Hematopoietic multipotent progenitor cell treated with erythropoietin and hydrocortisone succinate and interleukin-3 and kit ligand, for 15 days (in vitro differentiated cells): Measurements from ENCODE around the gene NOTCH1.

Experiments
- DNase-seq: peaks from one replicate; pipeline ENCODE4 v3.0.0-alpha.2; 2015; ENCODE audit warnings: low spot score

Gene NOTCH1

DNA sequence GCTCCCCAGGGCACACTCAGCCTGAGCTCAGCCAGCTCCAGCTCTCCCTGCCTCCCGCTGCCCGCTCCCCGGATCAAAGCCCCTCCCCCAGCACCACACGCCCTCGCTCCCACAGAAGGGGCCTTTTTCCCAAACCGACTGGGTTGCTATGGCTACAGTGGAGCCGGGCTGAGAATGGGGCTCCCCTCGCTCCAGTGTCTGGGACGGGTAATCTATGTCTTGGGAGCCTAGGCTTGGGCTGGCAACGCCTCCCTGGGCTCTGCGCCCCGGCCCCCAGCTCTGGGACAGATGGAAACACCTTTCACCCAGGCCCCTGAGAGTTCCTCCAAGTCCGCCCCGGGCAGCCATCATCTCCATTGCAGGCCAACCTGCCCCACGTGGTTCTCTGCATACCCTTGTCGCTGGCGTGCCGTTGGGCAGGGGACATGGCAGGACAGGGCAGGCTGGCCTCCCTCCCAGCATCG is 29.6 kb downstream of the NOTCH1 start:
- no peak for DNase-seq

DNA sequence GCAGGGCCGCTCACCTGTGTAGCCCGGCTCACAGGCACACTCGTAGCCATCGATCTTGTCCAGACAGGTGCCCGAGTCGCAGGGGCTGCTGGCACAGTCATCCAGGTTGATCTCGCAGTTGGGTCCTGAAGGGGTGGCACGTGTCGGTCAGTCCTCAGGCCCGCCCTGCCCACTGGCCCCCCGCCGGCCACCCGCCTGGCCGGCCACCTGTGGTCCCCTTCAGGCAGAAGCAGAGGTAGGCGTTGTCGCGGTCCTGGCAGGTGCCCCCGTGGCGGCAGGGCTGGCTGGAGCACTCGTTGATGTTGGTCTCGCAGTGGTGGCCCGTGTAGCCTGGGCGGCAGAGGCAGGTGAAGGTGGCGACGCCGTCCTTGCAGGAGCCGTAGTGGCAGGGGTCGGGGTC is 30.6 kb downstream of the NOTCH1 start:
- DNase-seq: no peak

DNA sequence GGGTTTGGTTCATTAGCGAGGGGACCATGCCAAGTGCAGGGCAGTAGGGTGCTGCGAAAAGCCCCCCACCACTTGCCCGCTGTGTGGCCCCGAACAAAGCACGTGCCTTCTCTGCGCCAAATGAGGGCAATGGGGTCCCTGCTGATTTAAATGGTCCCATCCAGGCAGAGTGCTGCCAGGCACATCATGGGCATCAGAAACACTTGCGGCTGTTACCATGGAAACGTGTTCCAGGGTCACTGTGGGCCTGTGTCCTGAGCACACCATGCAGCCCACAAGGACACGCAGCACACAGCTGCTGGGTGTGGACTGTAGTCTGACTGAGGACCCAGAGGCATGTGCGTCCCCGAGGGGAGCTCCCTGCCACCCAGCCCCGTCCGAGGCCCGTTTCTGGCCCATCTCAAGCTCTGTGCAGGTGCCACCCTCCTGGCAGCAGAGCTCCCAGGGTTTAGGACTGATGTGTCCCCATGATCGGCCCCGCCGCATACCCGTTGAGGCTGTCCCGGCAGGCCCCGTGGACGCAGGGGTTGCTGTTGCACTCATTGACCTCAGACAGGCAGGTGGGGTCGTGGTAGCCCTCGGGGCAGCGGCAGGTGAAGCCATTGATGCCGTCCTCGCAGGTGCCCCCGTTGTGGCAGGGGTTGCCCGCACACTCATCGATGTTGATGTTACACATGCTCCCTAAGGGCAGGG is 31.7 kb downstream of the NOTCH1 start:
- DNase-seq: no peak

DNA sequence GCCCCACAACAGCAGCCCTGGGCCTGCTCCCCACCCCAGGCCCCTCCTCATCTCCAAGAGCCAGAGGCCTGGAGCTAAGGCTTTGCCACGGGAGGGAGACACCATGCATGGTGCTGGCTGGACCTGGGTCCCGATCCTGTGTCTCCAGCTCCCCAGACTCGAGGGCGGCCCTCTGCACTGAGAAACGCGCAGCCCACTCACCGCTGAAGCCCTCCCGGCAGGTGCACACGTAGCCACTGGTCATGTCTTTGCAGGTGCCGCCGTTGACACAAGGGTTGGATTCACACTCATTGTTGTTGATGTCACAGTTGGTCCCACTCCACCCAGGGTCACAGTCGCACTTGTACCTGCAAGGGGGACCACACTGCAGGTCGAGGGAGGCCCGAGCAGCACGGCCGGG is 32.7 kb downstream of the NOTCH1 start:
- DNase-seq: no peak

DNA sequence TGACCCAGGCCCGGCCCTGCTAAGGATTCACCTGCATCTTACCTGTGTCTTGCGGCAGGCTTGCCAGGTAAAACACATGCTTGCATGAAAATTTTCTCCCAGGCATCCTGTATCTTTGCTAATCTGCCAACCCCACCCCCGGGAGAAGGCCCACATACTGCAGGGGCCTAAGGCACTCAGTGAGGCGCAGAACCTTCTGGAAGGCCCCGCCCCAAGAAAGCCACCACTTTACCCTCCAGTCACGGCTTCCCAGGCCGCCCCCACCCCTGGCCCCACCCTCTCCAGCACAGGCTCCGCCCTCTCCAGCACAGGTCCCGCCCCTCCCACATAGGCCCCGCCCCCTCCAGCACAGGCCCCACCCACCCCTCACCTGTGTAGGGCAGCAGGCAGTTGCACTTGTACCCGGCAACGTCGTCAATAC is 33.2 kb downstream of the NOTCH1 start:
- DNase-seq: no peak

DNA sequence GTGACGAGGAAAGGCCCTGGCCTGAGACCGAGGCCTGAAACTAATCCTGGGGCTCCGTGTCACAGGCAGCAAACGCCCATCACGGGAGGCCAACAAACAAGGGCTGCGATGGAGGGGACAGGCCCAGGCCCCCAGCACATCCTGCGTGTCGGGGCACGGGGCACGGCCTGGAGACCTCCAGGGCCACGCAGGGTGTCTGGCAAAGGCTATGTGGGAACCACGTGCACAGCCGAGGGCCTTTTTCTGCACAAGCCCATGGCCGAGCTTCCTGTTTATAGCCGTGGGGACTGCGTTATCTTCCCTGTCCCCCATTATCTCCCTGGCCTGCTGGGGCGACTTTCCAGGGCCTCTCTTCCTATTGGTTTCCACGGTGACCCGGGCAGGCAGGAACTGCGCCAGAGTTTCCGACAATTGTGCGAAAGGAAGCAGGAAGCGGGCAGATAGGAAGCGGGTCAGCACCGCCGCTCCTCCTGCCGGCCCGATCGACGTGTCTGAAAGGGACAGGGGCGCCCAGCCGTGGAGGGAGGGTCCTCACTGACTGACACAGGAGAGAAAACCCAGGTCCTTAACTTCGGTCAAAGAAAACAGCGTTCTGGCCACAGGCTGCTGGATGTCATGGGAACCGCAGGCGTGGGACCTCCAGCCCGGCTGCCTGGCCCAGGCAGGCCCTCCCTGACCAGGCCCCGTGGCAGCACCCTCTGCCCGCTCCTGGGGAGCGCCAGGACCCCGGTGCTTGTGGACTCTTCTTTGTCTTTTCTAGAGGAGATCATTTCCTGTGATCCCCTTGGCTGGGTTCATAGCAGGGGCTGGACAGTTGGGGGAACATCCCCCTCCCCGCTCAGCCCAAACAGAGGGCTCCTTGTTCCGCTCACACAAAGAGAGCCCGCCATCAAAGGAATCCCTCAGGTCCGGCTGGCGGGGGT is 33.9 kb downstream of the NOTCH1 start:
- no peak for DNase-seq

DNA sequence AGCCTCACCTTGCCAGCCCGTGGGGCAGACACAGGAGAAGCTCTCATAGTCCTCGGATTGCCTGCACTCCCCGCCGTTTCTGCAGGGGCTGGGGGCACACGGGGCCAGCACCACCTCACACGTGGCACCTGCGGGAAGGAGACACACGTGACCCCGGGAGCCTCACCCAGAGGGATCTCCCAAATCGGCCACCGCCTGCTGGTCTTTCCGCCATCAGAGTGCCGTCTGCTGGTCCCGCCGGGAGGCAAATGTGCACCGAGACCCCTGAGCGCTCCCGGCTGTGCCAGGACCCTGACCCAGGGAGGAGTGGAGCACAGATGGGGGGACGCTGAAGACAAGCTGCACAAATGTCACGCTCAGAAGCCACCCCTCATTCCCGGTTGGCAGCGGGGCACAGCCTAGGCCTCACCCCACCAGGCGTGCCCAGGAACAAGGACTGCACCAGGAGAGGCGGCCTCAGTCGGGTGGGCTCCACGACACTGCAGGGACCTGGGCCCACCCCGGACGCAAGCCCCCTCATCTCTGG is 34.6 kb downstream of the NOTCH1 start:
- DNase-seq: no peak

DNA sequence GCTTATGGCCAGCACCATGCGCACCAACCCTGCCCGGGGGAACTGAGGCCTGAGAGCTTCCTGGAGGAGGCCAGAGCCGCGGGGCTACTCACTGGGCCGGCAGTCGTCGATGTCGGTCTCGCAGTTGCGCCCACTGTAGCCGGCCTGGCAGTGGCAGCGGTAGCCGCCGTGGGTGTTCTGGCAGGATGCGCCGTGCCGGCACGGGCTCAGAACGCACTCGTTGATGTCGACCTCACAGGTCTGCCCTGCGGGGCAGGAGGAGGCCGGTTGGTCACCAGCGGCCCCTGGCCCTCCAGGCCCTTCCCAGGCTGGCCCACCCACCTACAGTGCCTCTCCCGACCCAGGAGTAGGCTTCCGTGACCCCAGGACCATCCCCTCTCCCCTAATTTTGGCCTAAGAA is 35.3 kb downstream of the NOTCH1 start:
- no peak for DNase-seq

DNA sequence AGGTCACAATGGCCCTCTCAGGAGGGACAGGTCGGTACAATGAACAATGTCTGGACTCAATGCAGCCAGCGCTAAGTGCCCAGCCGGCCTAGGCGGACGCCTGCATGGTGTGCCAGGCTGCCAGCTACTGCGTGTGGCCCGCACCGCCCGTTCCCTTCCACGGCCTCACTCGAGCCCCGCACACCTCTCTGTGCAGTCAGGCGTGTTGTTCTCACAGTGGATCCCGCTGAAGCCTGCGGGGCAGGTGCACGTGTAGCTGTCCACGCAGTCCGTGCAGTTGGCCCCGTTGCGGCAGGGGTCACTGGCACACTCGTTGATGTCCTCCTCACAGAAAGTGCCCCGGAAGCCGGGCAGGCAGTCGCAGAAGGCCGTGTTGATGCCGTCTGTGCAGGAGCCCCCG is 36.3 kb downstream of the NOTCH1 start:
- DNase-seq: no peak

DNA sequence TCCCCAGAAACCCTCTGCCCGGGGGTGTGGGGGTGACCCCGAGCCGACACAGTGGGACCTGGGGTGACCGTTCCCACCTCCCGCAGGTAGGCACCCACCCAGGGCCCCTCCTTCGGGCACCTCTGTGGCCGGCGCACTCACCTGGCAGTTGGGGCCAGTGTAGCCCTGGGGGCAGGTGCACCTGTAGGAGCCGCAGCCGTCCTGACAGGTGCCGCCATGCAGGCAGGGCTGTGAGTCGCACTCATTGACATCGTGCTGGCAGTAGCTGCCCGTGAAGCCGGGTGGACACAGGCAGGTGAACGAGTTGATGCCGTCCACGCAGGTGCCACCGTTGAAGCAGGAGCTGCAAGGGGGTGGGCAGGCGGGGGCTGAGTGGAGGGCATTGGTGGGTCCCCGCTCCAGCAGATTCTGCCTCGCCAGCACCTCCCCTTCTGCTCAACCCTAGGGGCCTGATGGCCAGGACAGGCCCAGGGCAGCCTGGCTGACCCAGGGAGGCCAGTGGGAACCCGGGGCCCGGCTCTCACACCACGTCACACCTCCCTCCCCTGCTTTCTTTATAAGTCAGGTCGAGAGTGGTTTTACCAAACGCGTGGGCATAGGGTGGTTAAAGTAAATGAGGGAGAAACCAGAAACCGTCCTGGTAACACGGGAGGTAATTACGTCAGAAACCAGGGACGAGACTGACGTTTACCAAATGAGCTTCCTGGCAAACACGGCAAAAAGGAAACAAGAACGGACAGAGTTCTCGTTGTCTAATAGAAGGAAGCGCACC is 36.9 kb downstream of the NOTCH1 start:
- DNase-seq: no peak

DNA sequence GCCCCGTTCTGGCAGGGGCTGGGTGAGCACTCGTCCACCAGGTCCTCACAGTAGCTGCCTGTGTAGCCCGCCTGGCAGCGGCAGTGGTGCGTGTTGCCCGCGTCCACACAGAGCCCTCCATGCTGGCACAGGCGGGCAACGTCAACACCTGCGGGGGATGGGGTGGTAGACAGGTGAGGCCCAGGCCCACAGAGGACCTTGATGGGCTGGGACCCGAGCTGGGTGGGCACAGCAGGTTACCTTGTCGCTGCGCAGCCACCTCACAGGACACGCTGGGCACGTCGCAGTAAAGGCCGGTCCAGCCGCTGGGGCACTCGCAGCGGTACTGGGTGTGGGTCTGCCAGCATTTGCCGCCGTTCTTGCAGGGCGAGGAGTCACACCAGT is 37.9 kb downstream of the NOTCH1 start:
- DNase-seq: no peak

DNA sequence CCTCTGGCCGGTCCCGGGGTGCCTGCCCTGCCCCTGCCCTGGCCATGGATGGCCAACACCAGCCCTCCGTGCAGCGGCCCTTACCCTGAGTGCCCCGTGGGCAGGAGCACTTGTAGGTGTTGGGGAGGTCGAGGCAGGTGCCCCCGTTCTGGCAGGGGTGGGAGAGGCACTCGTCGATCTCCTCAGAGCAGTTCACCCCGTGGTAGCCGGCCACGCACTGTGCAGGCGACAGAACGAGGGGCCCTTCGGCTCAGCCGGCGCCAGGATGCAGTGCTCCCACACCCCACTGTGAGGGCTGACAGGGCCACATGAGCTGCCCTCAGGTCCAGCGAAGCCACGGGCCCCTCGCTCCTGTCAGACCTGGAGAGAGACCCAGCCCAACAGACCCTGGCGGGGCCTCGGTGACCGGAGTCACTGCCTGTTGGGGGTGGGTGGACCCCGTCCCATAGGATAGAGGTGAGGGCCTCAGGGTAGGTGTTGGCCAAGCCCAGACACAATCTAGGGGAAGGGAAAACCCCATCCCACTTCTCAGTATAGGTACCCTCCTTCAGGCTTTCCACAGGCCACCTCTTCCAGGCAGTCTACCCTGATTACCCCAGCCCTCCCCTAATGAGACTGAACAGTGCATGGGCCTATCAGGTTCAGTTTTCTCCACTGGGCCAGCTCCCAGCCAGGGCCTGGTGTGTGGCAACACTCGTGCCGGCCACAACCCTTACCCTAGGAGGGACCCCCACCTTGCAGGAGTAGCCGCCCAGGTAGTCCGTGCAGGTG is 38.4 kb downstream of the NOTCH1 start:
- no peak for DNase-seq

DNA sequence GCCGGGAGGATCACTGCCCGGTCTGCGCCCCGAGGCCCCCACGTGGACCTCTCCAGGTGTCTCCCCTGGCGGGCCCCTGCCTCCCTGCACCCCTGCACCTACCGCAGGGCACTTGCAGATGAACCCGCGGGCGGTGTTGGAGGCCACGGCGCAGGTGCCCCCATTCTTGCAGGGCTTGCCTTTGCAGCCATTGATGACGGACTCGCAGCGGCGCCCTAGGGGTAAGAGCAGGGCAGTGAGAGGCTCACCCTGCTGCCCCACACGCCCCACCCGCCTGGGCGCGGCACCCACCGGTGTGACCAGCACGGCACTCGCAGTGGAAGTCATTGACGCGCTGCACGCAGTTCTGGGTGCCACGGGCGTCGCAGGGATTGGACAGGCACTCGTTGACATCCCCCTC is 39.4 kb downstream of the NOTCH1 start:
- DNase-seq: no peak

DNA sequence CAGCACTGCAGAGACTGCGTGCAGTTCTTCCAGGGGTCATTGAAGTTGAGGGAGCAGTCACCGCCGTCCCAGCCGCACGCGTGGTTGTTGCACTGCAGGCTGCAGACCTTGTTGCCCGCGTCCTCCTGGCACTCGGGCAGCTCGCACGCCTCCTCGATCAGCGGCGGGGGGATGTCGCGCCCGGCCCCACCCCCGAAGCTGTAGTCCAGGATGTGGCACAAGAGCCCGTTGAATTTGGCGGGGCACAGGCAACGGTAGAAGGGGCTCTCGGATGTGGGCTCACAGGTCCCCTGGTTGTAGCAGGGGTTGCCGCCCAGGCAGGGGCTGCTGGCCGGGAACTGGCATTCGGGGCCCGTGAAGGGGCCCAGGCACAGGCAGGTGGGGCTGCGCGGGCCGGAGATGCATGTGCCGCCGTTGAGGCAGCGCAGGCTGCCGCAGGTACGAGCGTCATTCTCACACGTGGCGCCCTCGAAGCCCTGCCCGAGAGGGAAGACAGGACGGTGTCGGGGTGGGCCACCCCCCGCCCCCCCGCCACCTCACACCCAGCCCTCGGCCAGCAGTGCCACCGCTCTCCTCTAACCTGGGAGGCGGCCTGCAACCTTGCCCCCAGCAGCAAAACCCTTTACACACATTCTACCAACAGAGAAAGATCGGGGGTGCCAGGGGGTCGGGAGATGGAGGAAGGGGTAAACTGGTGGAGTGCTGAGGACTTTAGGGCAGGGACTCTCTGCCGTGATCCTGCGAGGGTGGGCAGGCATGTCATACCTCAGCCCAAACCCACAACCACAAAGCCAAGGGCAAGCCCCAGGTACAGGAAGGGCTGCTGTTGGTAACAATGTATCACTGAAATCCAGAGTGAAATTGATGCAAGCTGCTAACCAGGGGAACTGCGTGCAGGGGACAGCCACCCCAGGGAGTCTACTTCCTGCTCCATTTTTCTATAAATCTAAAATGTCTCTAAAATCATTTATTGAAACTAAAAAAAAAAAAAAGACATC is 40.1 kb downstream of the NOTCH1 start:
- DNase-seq: no peak

DNA sequence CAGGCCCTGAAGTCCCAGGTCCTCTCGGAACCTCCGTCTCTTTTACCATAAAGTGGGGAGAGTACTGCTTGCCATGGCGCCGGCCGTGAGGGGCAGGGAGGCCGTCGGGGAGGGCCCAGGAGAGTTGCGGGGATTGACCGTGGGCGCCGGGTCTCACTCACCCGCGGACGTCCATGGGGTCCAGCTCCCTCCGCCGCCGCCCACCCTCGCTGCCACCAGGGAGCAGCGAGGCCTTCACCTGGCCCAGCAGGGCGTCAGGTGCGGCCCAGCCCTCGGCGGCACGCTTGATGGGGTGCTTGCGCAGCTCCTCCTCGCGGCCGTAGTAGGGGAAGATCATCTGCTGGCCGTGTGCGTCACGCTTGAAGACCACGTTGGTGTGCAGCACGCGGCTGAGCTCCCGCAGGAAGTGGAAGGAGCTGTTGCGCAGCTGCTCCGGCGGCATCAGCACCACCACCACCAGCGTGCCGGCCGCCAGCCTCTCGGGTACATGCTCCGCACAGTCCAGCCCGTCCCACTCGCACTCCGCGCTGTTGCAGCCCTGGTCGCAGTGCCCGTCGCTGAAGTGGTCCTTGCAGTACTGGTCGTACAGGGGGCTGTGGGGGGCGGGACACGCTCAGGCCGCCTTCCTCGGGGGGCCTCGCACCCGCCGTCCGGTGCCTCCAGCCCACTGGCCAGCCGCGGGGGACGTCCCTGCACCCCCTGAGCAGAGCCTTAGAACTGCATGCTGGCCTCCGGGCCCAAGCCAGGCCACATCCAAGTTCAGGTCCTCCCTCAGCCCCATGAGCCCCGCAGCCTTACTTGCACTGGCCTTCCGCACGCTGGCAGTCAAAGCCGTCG is 41.1 kb downstream of the NOTCH1 start:
- no peak for DNase-seq

DNA sequence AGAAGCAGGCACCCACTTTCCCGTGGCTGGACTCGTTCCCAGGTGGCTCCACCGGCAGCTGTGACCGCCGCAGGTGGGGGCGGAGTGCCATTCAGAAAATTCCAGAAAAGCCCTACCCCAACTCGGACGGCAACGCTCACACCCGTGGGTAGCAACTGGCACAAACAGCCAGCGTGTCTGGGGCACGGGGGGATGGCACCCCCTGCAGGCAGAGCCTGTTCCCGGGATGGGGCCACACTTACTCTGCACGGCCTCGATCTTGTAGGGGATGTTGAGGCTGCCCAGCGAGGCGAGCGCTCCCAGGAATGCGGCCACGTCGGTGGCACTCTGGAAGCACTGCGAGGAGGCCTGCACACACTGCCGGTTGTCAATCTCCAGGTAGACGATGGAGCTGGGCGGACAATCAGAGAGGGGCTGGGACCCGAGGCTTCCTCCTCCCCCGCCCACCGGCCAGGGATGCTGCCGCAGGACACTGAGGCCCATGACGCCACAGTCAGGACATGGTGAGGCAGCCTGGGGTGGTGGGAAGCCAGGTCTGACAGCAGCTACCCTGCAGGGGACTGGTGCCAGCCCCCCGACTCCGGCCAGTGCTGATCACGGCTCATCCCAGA is 42.8 kb downstream of the NOTCH1 start:
- no peak for DNase-seq

DNA sequence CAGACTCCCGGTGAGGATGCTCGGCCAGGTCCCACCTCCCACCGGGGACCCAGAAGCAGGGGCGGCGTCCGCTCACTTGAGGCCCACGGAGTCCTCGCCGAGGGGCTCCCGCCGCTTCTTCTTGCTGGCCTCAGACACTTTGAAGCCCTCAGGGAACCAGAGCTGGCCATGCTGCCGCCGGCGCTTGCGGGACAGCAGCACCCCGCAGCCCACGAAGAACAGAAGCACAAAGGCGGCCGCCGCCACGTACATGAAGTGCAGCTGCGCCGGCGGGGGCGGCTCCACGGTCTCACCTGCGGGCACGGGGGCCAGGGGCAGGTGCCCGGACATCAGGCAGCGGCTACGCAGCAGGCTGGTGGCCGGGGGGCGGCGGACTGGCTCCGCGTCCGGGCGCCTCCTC is 43.7 kb downstream of the NOTCH1 start:
- no peak for DNase-seq

DNA sequence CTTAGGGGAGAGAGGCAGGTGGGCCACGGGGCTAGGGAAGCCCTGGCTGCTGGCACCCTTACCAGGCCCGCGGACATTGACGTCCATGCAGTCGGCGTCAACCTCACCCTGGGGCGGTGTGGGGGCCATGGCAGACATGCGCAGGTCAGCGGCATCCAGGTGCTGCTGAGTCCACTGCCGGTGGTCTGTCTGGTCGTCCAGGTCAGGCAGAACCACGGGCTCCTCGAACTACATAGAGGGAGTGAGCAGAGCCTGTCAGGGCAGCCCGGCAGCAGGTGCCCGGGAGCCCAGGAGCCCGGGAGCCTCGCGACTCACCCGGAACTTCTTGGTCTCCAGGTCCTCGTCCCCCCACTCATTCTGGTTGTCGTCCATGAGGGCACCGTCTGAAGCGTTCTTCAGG is 44.2 kb downstream of the NOTCH1 start:
- DNase-seq: no peak
